ENCODE data around the gene EEF2KMT. TPM values are rescaled to one million over a fixed set of nuclear protein-coding genes. Genes with fewer than 3 reads are reported as not detected.

EEF2KMT gene
- total RNA-seq, 1 donor from 2014 or later = 16.6 TPM

GRCh38 chr16:5036228-5037156, 61.1 kb downstream of the EEF2KMT start:
- H3K36me3 ChIP-seq (ENCODE audit: control insufficient read depth, insufficient read depth, low read length) = peaks cover 2% of the 10 kb centered on the region
- H3K4me3 ChIP-seq (ENCODE audit: low read depth, low read length) = no peak overlapping the region
- DNase-seq (ENCODE audit: low read depth) (peak; percentile 15), FAIRE-seq (no peak)
- H3K27me3 ChIP-seq (ENCODE audit: control insufficient read depth, insufficient read depth, low read length) = peaks cover 2% of the 10 kb centered on the region
- no peak for TF ChIP-seq CTCF (IDR thresholded peaks at IDR 0.05; ENCODE audit: insufficient read depth, low read length, severe bottlenecking)

- H3K27me3 ChIP-seq (ENCODE audit: control insufficient read depth, insufficient read depth, low read length) = peaks cover 2% of the 10 kb centered on the region
- H3K36me3 ChIP-seq (ENCODE audit: control insufficient read depth, insufficient read depth, low read length) = peaks cover 2% of the 10 kb centered on the region
- no peak for TF ChIP-seq CTCF (IDR thresholded peaks at IDR 0.05; ENCODE audit: insufficient read depth, low read length, severe bottlenecking)
- no peak overlapping the region for H3K4me3 ChIP-seq (ENCODE audit: low read depth, low read length)
- no peak for FAIRE-seq
- DNase-seq (ENCODE audit: low read depth) = no peak
These were observed 61.7 kb downstream of the EEF2KMT start for GRCh38 chr16:5035909-5036227.

Other genes with a start within 250 kb of the EEF2KMT start
- 184 and 378 TPM in 2 replicates for gene PPL, start 160.6 kb downstream of the EEF2KMT start, total RNA-seq
- under 0.01 and 0.13 TPM in 2 replicates for gene SEC14L5, start 139.5 kb downstream of the EEF2KMT start, total RNA-seq
- 9.2 and 9.7 TPM in 2 replicates for gene NAGPA, start 63.9 kb downstream of the EEF2KMT start, total RNA-seq
- not detected in 2 replicates for gene C16orf89, start 31.8 kb downstream of the EEF2KMT start, total RNA-seq
- gene ALG1, start 26.0 kb downstream of the EEF2KMT start, total RNA-seq = 16.4 and 20.5 TPM in 2 replicates

Data from bronchial epithelial cell (primary cell).